Measurements from ENCODE around the gene SAMD11. TPM values are rescaled to one million over a fixed set of nuclear protein-coding genes. Genes with fewer than 3 reads are reported as not detected.

SAMD11 gene
- total and polyA plus RNA-seq, 2 of the 8 experiments (the other 6 are each of a cell fraction or from before 2014, with no cell fraction given): 0.18 to 0.30 TPM

- peaks cover 16 to 68% (median 49%) of the 10 kb centered on the region in 4 experiments for H3K27me3 ChIP-seq (replicated peaks in 1 of 4; ENCODE audit: control insufficient read depth in 3 of 4, extremely low read depth in 1 of 4, insufficient read depth in 3 of 4, low read length in 3 of 4)
- H2BK5ac ChIP-seq (ENCODE audit: low read depth, low read length): no peak overlapping the region
- H4K20me1 ChIP-seq (replicated peaks in 1 of 2; ENCODE audit: control insufficient read depth in 1 of 2, insufficient read depth in 2 of 2, low read length in 2 of 2): peaks cover 6 to 11% of the 10 kb centered on the region in 2 experiments
Measured at GRCh38 chr1:909861-910310, 13.8 kb upstream of the SAMD11 start.

More at GRCh38 chr1:909861-910310, 13.8 kb upstream of the SAMD11 start:
- no peak overlapping the region for H2BK15ac ChIP-seq (ENCODE audit: low read length)
- no peaks in the 10 kb centered on the region for H3K79me1 ChIP-seq (ENCODE audit: low read depth, low read length)
- peaks cover 2% of the 10 kb centered on the region; the same call in 1 of the 2 replicates for H3K23me2 ChIP-seq (ENCODE audit: low read depth, low read length)
- H3K4me1 ChIP-seq (replicated peaks in 1 of 4; ENCODE audit: control insufficient read depth in 3 of 4, insufficient read depth in 4 of 4, low read length in 3 of 4): peaks cover 0 to 4% (median 0%) of the 10 kb centered on the region in 4 experiments; a peak in 4 of 7 replicates
- H3K4me2 ChIP-seq (ENCODE audit: insufficient read depth in 1 of 2, low read depth in 2 of 2, low read length in 2 of 2): no peak overlapping the region
- H2BK120ac ChIP-seq (replicated peaks; ENCODE audit: low read depth, low read length): no peak overlapping the region
- H2AFZ ChIP-seq (ENCODE audit: low read length): no peak overlapping the region
- no peak overlapping the region for H3K4ac ChIP-seq (replicated peaks; ENCODE audit: insufficient read length, low read depth, low read length)
- H4K91ac ChIP-seq (replicated peaks; ENCODE audit: insufficient read length, low read length): no peak overlapping the region
- H3K9ac ChIP-seq (replicated peaks in 1 of 4; ENCODE audit: extremely low read depth in 1 of 4, low read depth in 3 of 4, low read length in 3 of 4): no peak overlapping the region
- no peak overlapping the region for H3K18ac ChIP-seq (ENCODE audit: extremely low read depth, low read length)
- FAIRE-seq (no peak), DNase-seq (ENCODE audit: low read depth in 1 of 2, low spot score in 2 of 2) (no peak)
- no peak overlapping the region for H3K14ac ChIP-seq (ENCODE audit: insufficient read length)
- H3K23ac ChIP-seq (ENCODE audit: insufficient read length): no peak overlapping the region
- no peak overlapping the region for H3K56ac ChIP-seq (replicated peaks; ENCODE audit: insufficient read length, low read depth, low read length)
- H3K4me3 ChIP-seq (ENCODE audit: extremely low read depth in 1 of 4, insufficient read depth in 2 of 4, low read depth in 3 of 4, low read length in 4 of 4): no peak overlapping the region
- POLR2A ChIA-PET (ENCODE audit: partially characterized antibody): no interaction called here
- no peak overlapping the region for H2BK12ac ChIP-seq (ENCODE audit: low read depth, low read length)
- 92% methylated on average over 5 of the region's 53 CpGs; no CpG with 5 or more reads in 1 of the 2 experiments for WGBS, 2 experiments (ENCODE audit: extremely low coverage in 1 of 2, insufficient coverage in 1 of 2, insufficient read length in 1 of 2, insufficient replicate concordance in 2 of 2, low coverage in 1 of 2, low lambda C conversion rate in 2 of 2, missing lambda C conversion rate in 1 of 2)
- no peak overlapping the region for H4K8ac ChIP-seq (ENCODE audit: extremely low read depth, insufficient read depth, low read length)
- no peak overlapping the region for H2AK5ac ChIP-seq (ENCODE audit: low read depth, low read length)
- CTCF ChIA-PET (ENCODE audit: partially characterized antibody): no interaction called here
- TF ChIP-seq TAF1 (IDR thresholded peaks at IDR 0.05; ENCODE audit: low read depth, low read length) (no peak), SUZ12 (IDR thresholded peaks at IDR 0.05; ENCODE audit: low read length) (no peak), POU5F1 (IDR thresholded peaks at IDR 0.05; ENCODE audit: low read depth, low read length) (no peak), TAF7 (optimal IDR thresholded peaks at IDR 0.05; ENCODE audit: borderline replicate concordance, low read depth, low read length) (no peak), ATF3 (IDR thresholded peaks at IDR 0.05; ENCODE audit: insufficient read depth, low read depth, low read length) (no peak), POLR2A (IDR thresholded peaks at IDR 0.05; ENCODE audit: control extremely low read depth in 1 of 2, low read depth in 2 of 2, low read length in 2 of 2) (no peak), FOSL1 (IDR thresholded peaks at IDR 0.05; ENCODE audit: insufficient read depth, low read depth, low read length) (no peak)
- no peaks in the 10 kb centered on the region; a peak in 1 of 4 replicates for H3K9me3 ChIP-seq (ENCODE audit: insufficient read depth in 2 of 2, low read depth in 1 of 2, low read length in 1 of 2)
- no peak overlapping the region for H2BK20ac ChIP-seq (ENCODE audit: low read length)
- no peak overlapping the region for H3K27ac ChIP-seq (ENCODE audit: low read depth, low read length)
- H3K36me3 ChIP-seq (ENCODE audit: control insufficient read depth in 2 of 4, insufficient read depth in 4 of 4, low read length in 3 of 4): no peaks in the 10 kb centered on the region
- no peak overlapping the region for H4K5ac ChIP-seq (ENCODE audit: insufficient read length, low read depth, low read length)
- no peaks in the 10 kb centered on the region for H3K79me2 ChIP-seq (ENCODE audit: control insufficient read depth in 1 of 2, insufficient read depth in 2 of 2, low read length in 2 of 2)
